ENCODE data around the gene GNAL. TPM values are rescaled to one million over a fixed set of nuclear protein-coding genes. Genes with fewer than 3 reads are reported as not detected.
A peak's percentile ranks its signal among the peaks of the same experiment; 100 is the strongest.
"Not testable (repeated sequence)": the region's sequence is repeated elsewhere in the genome, so short reads cannot be mapped to it uniquely, and the experiment has no call there.

GNAL gene
- total RNA-seq, 4 donors from 2014 or later, result 13.3 to 22.0 (median 19.9) TPM

DNA sequence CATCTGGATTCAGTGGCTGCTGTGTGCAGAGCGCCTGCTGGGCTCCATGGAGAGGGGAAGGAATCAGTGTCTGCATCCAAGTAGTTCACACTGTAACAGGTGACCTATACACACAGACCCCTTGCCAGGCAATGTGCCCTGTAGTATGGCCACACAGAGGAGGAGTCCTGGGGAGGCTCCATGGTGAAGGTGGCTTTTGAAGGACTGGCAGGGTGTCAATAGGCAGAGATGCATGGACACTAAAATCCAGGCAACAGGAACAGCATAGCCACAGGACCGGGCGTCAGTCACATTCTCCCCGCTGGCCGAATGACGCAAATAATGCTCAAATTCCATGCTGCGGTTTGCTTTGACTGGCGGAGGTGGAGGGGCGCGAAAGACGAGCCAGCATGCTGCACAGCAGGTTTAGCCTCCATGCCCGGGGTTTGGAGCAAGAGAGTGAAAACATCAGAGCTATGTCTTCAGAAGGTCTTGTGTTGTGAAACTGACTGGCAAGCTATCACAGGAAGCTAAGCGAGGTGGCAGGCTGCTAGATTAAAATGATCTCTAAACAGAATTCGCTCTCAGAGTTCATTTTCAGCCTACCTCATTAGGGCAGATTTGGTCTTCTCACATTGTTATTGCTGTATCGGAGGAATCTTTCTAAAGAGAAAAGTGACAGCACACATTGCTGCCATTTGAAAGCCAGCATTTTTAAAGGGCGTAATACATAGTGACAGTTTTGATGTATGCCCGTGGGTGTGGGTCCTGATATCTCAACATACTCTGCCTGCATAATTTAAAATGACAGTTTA is 161.0 kb downstream of the GNAL start:
- H3K27me3 ChIP-seq, result no peaks in the 10 kb centered on the region
- H3K4me1 ChIP-seq, result peaks cover 31 to 43% (median 40%) of the 10 kb centered on the region in 4 donors
- peaks cover 0 to 3% (median 0%) of the 10 kb centered on the region in 4 donors for H3K9me3 ChIP-seq
- intact Hi-C loops (cut with DNase I), result loop anchor here (5.0 to 10.0 kb wide), 3 partner anchors 57 to 135 kb away; partner anchors contain the start of genes IMPA2 and MPPE1
- DNase-seq (ENCODE audit: extremely low spot score), result no peak
- peaks cover 0 to 12% (median 4%) of the 10 kb centered on the region in 4 donors for H3K36me3 ChIP-seq
- H3K4me3 ChIP-seq, result peak overlapping the region; percentile 66 to 94 (median 82)
- TF ChIP-seq EP300 (IDR thresholded peaks at IDR 0.05), result peak; percentile 52
- TF ChIP-seq POLR2A (IDR thresholded peaks at IDR 0.05; ENCODE audit: low read depth), result no peak
- TF ChIP-seq POLR2AphosphoS5 (IDR thresholded peaks at IDR 0.05), result peak; percentile 75 to 81
- TF ChIP-seq, protein P1, sequence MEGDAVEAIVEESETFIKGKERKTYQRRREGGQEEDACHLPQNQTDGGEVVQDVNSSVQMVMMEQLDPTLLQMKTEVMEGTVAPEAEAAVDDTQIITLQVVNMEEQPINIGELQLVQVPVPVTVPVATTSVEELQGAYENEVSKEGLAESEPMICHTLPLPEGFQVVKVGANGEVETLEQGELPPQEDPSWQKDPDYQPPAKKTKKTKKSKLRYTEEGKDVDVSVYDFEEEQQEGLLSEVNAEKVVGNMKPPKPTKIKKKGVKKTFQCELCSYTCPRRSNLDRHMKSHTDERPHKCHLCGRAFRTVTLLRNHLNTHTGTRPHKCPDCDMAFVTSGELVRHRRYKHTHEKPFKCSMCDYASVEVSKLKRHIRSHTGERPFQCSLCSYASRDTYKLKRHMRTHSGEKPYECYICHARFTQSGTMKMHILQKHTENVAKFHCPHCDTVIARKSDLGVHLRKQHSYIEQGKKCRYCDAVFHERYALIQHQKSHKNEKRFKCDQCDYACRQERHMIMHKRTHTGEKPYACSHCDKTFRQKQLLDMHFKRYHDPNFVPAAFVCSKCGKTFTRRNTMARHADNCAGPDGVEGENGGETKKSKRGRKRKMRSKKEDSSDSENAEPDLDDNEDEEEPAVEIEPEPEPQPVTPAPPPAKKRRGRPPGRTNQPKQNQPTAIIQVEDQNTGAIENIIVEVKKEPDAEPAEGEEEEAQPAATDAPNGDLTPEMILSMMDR (IDR thresholded peaks at IDR 0.05), result no peak
- 18% methylated on average over 14 of the region's 17 CpGs for WGBS
- H3K27ac ChIP-seq (replicated peaks in 1 of 4), result peak overlapping the region; percentile 86 to 96 (median 94)

DNA sequence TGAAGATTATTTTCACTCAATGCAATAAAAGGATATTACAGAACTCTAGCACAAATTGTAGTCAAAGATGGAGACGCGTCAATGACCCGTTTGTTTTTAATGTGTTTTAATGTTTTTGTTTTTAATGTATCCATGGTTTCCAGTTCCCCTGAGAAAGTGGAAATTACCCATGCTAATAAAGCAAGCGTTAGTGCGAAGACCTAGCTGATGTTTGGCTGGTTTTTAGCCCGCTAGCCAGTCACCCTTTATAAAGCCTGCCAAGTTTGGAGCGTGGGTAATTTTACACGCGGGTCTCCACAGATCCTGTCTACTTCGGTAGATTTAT is 161.7 kb downstream of the GNAL start:
- Histone ChIP-seq H3K36me3 (peaks cover 0 to 12% (median 6%) of the 10 kb centered on the region in 4 donors), H3K27me3 (no peaks in the 10 kb centered on the region), H3K4me3 (peak overlapping the region; percentile 66 to 94 (median 82)), H3K9me3 (peaks cover 0 to 3% (median 0%) of the 10 kb centered on the region in 4 donors), H3K27ac (replicated peaks in 1 of 4) (peak overlapping the region; percentile 86 to 96 (median 94)), H3K4me1 (peaks cover 31 to 43% (median 41%) of the 10 kb centered on the region in 4 donors)
- TF ChIP-seq EP300 (IDR thresholded peaks at IDR 0.05), result no peak
- no peak for TF ChIP-seq POLR2AphosphoS5 (IDR thresholded peaks at IDR 0.05)
- TF ChIP-seq, protein P1 (IDR thresholded peaks at IDR 0.05), result no peak
- TF ChIP-seq POLR2A (IDR thresholded peaks at IDR 0.05; ENCODE audit: low read depth), result no peak
- intact Hi-C loops (cut with DNase I), result loop anchor here (5.0 to 10.0 kb wide), 2 partner anchors 57 to 134 kb away; partner anchors contain the start of genes IMPA2 and MPPE1
- DNase-seq (ENCODE audit: extremely low spot score), result no peak
- 0% methylated on average over 10 of the region's 10 CpGs for WGBS

DNA sequence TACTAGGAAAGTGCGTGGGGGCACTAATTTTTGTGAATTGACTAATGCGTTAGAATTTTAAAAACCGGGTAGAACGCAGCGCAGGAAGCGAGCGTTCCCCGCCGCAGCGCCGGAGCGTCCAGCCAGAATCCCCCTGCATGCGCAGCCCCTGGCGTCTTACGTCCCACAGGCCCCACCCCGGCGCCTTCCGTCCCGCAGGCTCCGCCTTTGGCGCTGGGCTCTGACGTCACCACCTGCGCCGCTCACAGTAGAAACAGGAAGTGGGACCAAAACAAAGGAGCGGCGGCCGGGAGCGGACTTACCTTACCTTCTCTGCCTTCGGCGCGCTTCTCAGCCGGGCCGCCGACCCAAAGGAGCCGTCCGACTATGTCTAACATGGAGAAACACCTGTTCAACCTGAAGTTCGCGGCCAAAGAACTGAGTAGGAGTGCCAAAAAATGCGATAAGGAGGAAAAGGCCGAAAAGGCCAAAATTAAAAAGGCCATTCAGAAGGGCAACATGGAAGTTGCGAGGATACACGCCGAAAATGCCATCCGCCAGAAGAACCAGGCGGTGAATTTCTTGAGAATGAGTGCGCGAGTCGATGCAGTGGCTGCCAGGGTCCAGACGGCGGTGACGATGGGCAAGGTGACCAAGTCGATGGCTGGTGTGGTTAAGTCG is 162.2 kb downstream of the GNAL start, which contains the start of gene CHMP1B:
Gene CHMP1B, plus strand, starts transcription at position 268 of the 660 bp plus-strand sequence. Its CDS starts 99 bp downstream, at position 367.
- TF ChIP-seq, protein P1 (IDR thresholded peaks at IDR 0.05), result peak in 1 of 3 experiments; percentile 22
- TF ChIP-seq POLR2A (IDR thresholded peaks at IDR 0.05; ENCODE audit: low read depth) (peak; percentile 96), EP300 (IDR thresholded peaks at IDR 0.05) (peak; percentile 13), POLR2AphosphoS5 (IDR thresholded peaks at IDR 0.05) (peak; percentile 99 to 100)
- Histone ChIP-seq H3K4me1 (peaks cover 31 to 47% (median 42%) of the 10 kb centered on the region in 4 donors), H3K27ac (replicated peaks in 1 of 4) (peak within 1 kb of the TSS; percentile 86 to 96 (median 94)), H3K36me3 (peaks cover 0 to 12% (median 7%) of the 10 kb centered on the region in 4 donors), H3K9me3 (peaks cover 0 to 3% (median 0%) of the 10 kb centered on the region in 4 donors), H3K27me3 (no peaks in the 10 kb centered on the region), H3K4me3 (peak within 1 kb of the TSS; percentile 66 to 94 (median 82))
- peak; percentile 99 for DNase-seq (ENCODE audit: extremely low spot score)
- WGBS, result 0% methylated on average over 41 of the region's 53 CpGs
- intact Hi-C loops (cut with DNase I), result loop anchor here (5.0 to 10.0 kb wide), 2 partner anchors 56 to 134 kb away; partner anchors contain the start of genes IMPA2 and MPPE1

DNA sequence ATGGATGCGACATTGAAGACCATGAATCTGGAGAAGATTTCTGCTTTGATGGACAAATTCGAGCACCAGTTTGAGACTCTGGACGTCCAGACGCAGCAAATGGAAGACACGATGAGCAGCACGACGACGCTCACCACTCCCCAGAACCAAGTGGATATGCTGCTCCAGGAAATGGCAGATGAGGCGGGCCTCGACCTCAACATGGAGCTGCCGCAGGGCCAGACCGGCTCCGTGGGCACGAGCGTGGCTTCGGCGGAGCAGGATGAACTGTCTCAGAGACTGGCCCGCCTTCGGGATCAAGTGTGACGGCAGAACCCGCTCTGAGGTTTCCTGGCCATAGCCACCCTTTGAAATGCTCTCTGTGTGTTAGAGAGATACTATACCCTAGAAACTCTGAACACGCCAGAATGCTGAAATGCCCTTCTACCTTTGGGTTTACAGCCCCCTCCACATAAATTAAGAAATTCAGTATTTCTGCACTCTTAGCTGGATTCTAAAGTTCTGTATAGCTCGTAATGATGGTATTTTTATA is 162.8 kb downstream of the GNAL start:
- Histone ChIP-seq H3K9me3 (peaks cover 0 to 3% (median 0%) of the 10 kb centered on the region in 4 donors), H3K27ac (replicated peaks in 1 of 4) (peak overlapping the region; percentile 86 to 96 (median 94)), H3K4me3 (peak overlapping the region; percentile 66 to 94 (median 82)), H3K27me3 (no peaks in the 10 kb centered on the region), H3K4me1 (peaks cover 31 to 53% (median 48%) of the 10 kb centered on the region in 4 donors), H3K36me3 (peaks cover 0 to 12% (median 8%) of the 10 kb centered on the region in 4 donors)
- no peak for TF ChIP-seq POLR2AphosphoS5 (IDR thresholded peaks at IDR 0.05)
- TF ChIP-seq, protein P1 (IDR thresholded peaks at IDR 0.05), result no peak
- intact Hi-C loops (cut with DNase I), result loop anchor here (5.0 to 10.0 kb wide), 2 partner anchors 55 to 133 kb away; partner anchors contain the start of genes IMPA2 and MPPE1
- WGBS, result 3% methylated on average over 5 of the region's 23 CpGs
- no peak for DNase-seq (ENCODE audit: extremely low spot score)

DNA sequence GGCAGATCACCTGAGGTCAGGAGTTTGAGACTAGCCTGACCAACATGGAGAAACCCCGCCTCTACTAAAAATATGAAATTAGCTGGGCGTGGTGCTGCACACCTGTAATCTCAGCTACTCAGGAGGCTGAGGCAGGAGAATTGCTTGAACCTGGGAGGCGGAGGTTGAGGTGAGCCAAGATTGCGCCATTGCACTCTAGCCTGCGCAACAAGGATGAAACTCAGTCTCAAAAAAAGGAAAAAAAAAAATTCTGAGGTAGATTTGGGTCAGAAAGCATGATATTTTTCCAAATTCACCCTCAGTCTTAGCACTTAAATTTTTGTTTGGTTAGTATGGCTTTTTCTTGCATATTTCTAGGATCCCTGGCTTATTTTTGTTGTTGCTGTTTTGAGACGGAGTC is 165.5 kb downstream of the GNAL start:
- H3K4me3 ChIP-seq; H3K9me3 ChIP-seq; H3K27me3 ChIP-seq; DNase-seq (ENCODE audit: extremely low spot score): not testable (repeated sequence)
- intact Hi-C loops (cut with DNase I), result loop anchor here (5.0 to 10.0 kb wide), 2 partner anchors 53 to 130 kb away; partner anchors contain the start of genes IMPA2 and MPPE1
- peaks cover 0 to 12% (median 8%) of the 10 kb centered on the region in 4 donors for H3K36me3 ChIP-seq
- peaks cover 31 to 68% (median 59%) of the 10 kb centered on the region in 4 donors for H3K4me1 ChIP-seq
- 94% methylated on average over 6 of the region's 6 CpGs for WGBS
- peak overlapping the region in 1 of 4 donors; percentile 88 for H3K27ac ChIP-seq (replicated peaks in 1 of 4)
